ENCODE results near the gene SLC22A3. TPM values are rescaled to one million over a fixed set of nuclear protein-coding genes. Genes with fewer than 3 reads are reported as not detected.

SLC22A3 gene
- total and polyA plus RNA-seq, 2 of the 13 experiments (the other 11 are each of a cell fraction or from before 2014, with no cell fraction given), result 12.0 to 31.5 TPM

GRCh38 chr6:160347259-160348222 lies 637 bp upstream of the SLC22A3 start (continued):
- TF ChIP-seq BRCA1 (CRISPR knock-in tag; IDR thresholded peaks at IDR 0.05) (no peak), MATR3 (CRISPR knock-in tag; IDR thresholded peaks at IDR 0.05) (no peak), HES4 (CRISPR knock-in tag; IDR thresholded peaks at IDR 0.05; ENCODE audit: borderline replicate concordance) (no peak), ZNF121 (CRISPR knock-in tag; IDR thresholded peaks at IDR 0.05) (peak; percentile 79), TSC22D2 (CRISPR knock-in tag; IDR thresholded peaks at IDR 0.05; ENCODE audit: borderline replicate concordance) (no peak), KDM2A (CRISPR knock-in tag; IDR thresholded peaks at IDR 0.05; ENCODE audit: borderline replicate concordance, low read depth) (no peak), STAG1 (CRISPR knock-in tag; IDR thresholded peaks at IDR 0.05) (no peak), MEIS2 (CRISPR knock-in tag; IDR thresholded peaks at IDR 0.05) (0 out of 2 replicates have a peak, but pooled peaks have one; percentile 15), HNRNPL (IDR thresholded peaks at IDR 0.05; ENCODE audit: low read depth, low read length) (peak; percentile 86), HCFC1 (IDR thresholded peaks at IDR 0.05; ENCODE audit: low read depth, low read length) (no peak), ZMYM3 (CRISPR knock-in tag; IDR thresholded peaks at IDR 0.05) (no peak), ZNF773 (CRISPR knock-in tag; IDR thresholded peaks at IDR 0.05; ENCODE audit: borderline replicate concordance) (no peak), TEF (CRISPR knock-in tag; IDR thresholded peaks at IDR 0.05) (no peak), ZNF333 (CRISPR knock-in tag; IDR thresholded peaks at IDR 0.05; ENCODE audit: borderline replicate concordance) (no peak), ZNF501 (CRISPR knock-in tag; IDR thresholded peaks at IDR 0.05) (no peak), SMYD3 (CRISPR knock-in tag; IDR thresholded peaks at IDR 0.05) (no peak), KAT7 (CRISPR knock-in tag; IDR thresholded peaks at IDR 0.05; ENCODE audit: borderline replicate concordance) (no peak; the same call in 1 of the 2 replicates), IRF2 (CRISPR knock-in tag; IDR thresholded peaks at IDR 0.05) (no peak), TP53 (CRISPR knock-in tag; conservative IDR thresholded peaks at IDR 0.05) (no peak), ETV6 (CRISPR knock-in tag; conservative IDR thresholded peaks at IDR 0.05) (no peak), SAFB2 (CRISPR knock-in tag; IDR thresholded peaks at IDR 0.05; ENCODE audit: borderline replicate concordance, low read depth) (no peak), ZNF20 (CRISPR knock-in tag; IDR thresholded peaks at IDR 0.05) (no peak), ZNF468 (CRISPR knock-in tag; IDR thresholded peaks at IDR 0.05) (0 out of 2 replicates have a peak, but pooled peaks have one; percentile 42), ZNF7 (CRISPR knock-in tag; IDR thresholded peaks at IDR 0.05) (no peak), ZNF354B (CRISPR knock-in tag; IDR thresholded peaks at IDR 0.05) (0 out of 2 replicates have a peak, but pooled peaks have one; percentile 52), JUND (CRISPR knock-in tag; IDR thresholded peaks at IDR 0.05) (no peak)
- TF ChIP-seq, protein P1, sequence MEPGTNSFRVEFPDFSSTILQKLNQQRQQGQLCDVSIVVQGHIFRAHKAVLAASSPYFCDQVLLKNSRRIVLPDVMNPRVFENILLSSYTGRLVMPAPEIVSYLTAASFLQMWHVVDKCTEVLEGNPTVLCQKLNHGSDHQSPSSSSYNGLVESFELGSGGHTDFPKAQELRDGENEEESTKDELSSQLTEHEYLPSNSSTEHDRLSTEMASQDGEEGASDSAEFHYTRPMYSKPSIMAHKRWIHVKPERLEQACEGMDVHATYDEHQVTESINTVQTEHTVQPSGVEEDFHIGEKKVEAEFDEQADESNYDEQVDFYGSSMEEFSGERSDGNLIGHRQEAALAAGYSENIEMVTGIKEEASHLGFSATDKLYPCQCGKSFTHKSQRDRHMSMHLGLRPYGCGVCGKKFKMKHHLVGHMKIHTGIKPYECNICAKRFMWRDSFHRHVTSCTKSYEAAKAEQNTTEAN (CRISPR knock-in tag; conservative IDR thresholded peaks at IDR 0.05), result no peak

Measured in HepG2 (cell line).